HG03469 (cell line): ENCODE data around the gene PLAAT2.
"Not testable (repeated sequence)": the region's sequence is repeated elsewhere in the genome, so short reads cannot be mapped to it uniquely, and the experiment has no call there.

Experiments used
- ATAC-seq: cut with Tn5 transposase; IDR thresholded peaks from one replicate; pipeline ENCODE4 v1.9.1; 2021; ENCODE audit warnings: mild to moderate bottlenecking, moderate library complexity, moderate number of reproducible peaks; ENCODE audit not compliant: unreplicated experiment

The PLAAT2 gene

GRCh38 chr11:63551091-63551888 is 11.9 kb downstream of the PLAAT2 start:
- no peak for ATAC-seq

- not testable (repeated sequence) for ATAC-seq
Observed at GRCh38 chr11:63550156-63550700, 13.0 kb downstream of the PLAAT2 start.

- ATAC-seq = no peak
Observed at GRCh38 chr11:63549411-63549810, 13.8 kb downstream of the PLAAT2 start.

GRCh38 chr11:63548178-63548577 is 15.0 kb downstream of the PLAAT2 start:
- ATAC-seq = no peak

GRCh38 chr11:63547061-63547460 is 16.1 kb downstream of the PLAAT2 start:
- no peak for ATAC-seq

- ATAC-seq = no peak
Observed at GRCh38 chr11:63543711-63544110, 19.5 kb downstream of the PLAAT2 start.

- not testable (repeated sequence) for ATAC-seq
Observed at GRCh38 chr11:63542506-63542905, 20.7 kb downstream of the PLAAT2 start.

- no peak for ATAC-seq
Observed at GRCh38 chr11:63537293-63538101, 25.7 kb downstream of the PLAAT2 start.

GRCh38 chr11:63536669-63537292 is 26.4 kb downstream of the PLAAT2 start, which contains the start of gene PLAAT4:
Gene PLAAT4 (plus strand): TSS chr11:63536808. CDS start chr11:63536869, 61 bp downstream.
- no peak for ATAC-seq

GRCh38 chr11:63535734-63536133 is 27.4 kb downstream of the PLAAT2 start:
- ATAC-seq = no peak

GRCh38 chr11:63534895-63535461 is 28.2 kb downstream of the PLAAT2 start:
- ATAC-seq = no peak

- ATAC-seq = no peak
Observed at GRCh38 chr11:63534076-63534475, 29.1 kb downstream of the PLAAT2 start.

- no peak for ATAC-seq
Observed at GRCh38 chr11:63532799-63533475, 30.2 kb downstream of the PLAAT2 start.

GRCh38 chr11:63532117-63532516 is 31.1 kb downstream of the PLAAT2 start:
- no peak for ATAC-seq

- peak; percentile 84 for ATAC-seq
Observed at GRCh38 chr11:63531074-63531792, 31.9 kb downstream of the PLAAT2 start.

GRCh38 chr11:63530021-63530420 is 33.2 kb downstream of the PLAAT2 start:
- ATAC-seq = no peak

- not testable (repeated sequence) for ATAC-seq
Observed at GRCh38 chr11:63529373-63529772, 33.8 kb downstream of the PLAAT2 start.

GRCh38 chr11:63528729-63529278 is 34.4 kb downstream of the PLAAT2 start:
- not testable (repeated sequence) for ATAC-seq

GRCh38 chr11:63528156-63528555 is 35.0 kb downstream of the PLAAT2 start:
- not testable (repeated sequence) for ATAC-seq
